Superior temporal gyrus (tissue), 1 donor: ENCODE measurements around the gene ZNF618.

Experiments
- DNase-seq: peaks from one replicate; pipeline ENCODE4 v3.0.0-alpha.2; 2016; ENCODE audit errors: extremely low spot score

Gene ZNF618

GRCh38 chr9:113934167-113934828, 58.2 kb downstream of the ZNF618 start:
- DNase-seq = no peak

- no peak for DNase-seq
These were observed 58.9 kb downstream of the ZNF618 start for GRCh38 chr9:113934829-113935676.

- no peak for DNase-seq
These were observed 59.7 kb downstream of the ZNF618 start for GRCh38 chr9:113935677-113936380.

- no peak for DNase-seq
These were observed 64.0 kb downstream of the ZNF618 start for GRCh38 chr9:113940077-113940476.

GRCh38 chr9:113941056-113941455, 64.9 kb downstream of the ZNF618 start:
- DNase-seq = no peak

- no peak for DNase-seq
These were observed 65.4 kb downstream of the ZNF618 start for GRCh38 chr9:113941526-113941925.

- no peak for DNase-seq
These were observed 67.3 kb downstream of the ZNF618 start for GRCh38 chr9:113943112-113944009.

- no peak for DNase-seq
These were observed 69.7 kb downstream of the ZNF618 start for GRCh38 chr9:113945784-113946183.

- no peak for DNase-seq
These were observed 70.5 kb downstream of the ZNF618 start for GRCh38 chr9:113946496-113947115.

- DNase-seq = no peak
These were observed 71.8 kb downstream of the ZNF618 start for GRCh38 chr9:113947941-113948340.

- DNase-seq = no peak
These were observed 72.9 kb downstream of the ZNF618 start for GRCh38 chr9:113948891-113949570.

GRCh38 chr9:113949571-113950078, 73.5 kb downstream of the ZNF618 start:
- no peak for DNase-seq

GRCh38 chr9:113950195-113951031, 74.3 kb downstream of the ZNF618 start:
- no peak for DNase-seq

GRCh38 chr9:113951032-113951372, 74.9 kb downstream of the ZNF618 start:
- no peak for DNase-seq

GRCh38 chr9:113952676-113953075, 76.6 kb downstream of the ZNF618 start:
- DNase-seq = no peak

GRCh38 chr9:113953531-113953930, 77.4 kb downstream of the ZNF618 start:
- DNase-seq = no peak

- no peak for DNase-seq
These were observed 78.5 kb downstream of the ZNF618 start for GRCh38 chr9:113954591-113954990.

GRCh38 chr9:113955076-113955752, 79.1 kb downstream of the ZNF618 start:
- no peak for DNase-seq

GRCh38 chr9:113956901-113957300, 80.8 kb downstream of the ZNF618 start:
- no peak for DNase-seq
